GM21717 (cell line): Measurements from ENCODE around the gene ANKHD1.

Experiments
- ATAC-seq: cut with Tn5 transposase; IDR thresholded peaks from one replicate; pipeline ENCODE4 v1.9.1; 2021; ENCODE audit warnings: mild to moderate bottlenecking, moderate library complexity; ENCODE audit not compliant: unreplicated experiment

ANKHD1 gene

DNA sequence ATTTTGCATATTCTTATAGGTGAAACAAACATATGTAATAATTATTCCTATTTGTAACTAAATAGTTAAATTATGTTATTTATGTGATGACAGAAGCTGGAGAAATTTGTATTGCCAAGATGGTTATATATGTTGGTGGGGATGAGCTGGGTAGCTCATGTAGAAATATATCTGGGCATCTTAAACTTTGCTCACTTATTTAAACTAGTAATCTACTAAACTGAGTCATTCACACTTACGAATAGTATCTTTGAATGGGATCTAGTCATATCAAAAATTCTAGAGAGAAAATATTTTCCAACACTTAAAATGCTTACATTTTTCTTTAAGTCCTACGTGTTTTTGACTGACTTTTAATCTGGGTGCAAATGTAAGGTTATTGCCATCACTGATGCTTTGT lies 101.2 kb downstream of the ANKHD1 start:
- no peak for ATAC-seq

DNA sequence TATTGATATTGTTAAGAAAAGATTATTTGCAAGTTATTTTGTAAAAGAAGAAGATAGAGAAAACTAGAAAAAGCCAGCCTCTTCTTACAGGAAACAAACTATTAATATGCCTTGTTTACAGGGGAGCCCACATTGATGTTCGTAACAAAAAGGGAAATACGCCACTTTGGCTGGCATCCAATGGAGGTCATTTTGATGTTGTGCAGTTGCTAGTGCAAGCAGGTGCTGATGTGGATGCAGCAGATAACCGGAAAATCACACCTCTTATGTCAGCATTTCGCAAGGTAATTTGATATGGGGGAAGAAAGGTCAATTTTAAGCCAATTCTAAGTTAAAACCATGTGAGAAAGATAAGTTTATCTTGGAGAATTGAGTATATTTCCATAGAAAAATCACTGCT lies 108.3 kb downstream of the ANKHD1 start:
- ATAC-seq: no peak

DNA sequence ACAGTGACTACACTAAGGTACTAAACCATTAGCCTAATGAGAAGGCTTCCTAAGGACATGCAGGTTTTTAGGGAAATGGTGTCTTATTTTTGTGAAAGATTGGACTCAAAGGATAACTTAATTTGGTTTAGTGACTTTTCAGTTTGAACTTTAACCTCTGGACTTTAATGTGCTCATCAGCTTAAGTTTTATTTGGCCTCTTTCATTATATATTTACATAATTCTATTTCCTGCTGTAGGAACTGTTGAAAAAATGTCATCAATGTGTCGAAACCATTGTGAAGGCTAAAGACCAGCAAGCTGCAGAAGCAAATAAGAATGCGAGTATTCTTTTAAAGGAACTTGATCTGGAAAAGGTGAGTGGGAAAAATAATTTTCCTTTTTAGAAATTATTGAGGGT lies 111.5 kb downstream of the ANKHD1 start:
- ATAC-seq: no peak

DNA sequence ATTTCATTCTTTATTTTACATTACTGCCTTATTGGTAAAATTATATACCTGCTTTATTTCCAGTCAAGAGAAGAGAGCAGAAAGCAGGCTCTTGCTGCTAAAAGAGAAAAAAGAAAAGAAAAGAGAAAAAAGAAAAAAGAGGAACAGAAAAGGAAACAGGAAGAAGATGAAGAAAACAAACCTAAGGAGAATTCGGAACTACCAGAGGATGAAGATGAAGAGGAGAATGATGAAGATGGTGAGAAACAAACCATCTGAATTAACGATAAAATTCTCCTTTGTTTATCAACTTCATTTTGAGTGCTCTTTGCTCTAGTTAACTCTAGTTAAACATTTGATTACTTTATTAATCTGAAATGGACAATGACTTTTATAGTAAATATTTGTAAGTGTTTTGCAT lies 122.4 kb downstream of the ANKHD1 start:
- no peak for ATAC-seq

DNA sequence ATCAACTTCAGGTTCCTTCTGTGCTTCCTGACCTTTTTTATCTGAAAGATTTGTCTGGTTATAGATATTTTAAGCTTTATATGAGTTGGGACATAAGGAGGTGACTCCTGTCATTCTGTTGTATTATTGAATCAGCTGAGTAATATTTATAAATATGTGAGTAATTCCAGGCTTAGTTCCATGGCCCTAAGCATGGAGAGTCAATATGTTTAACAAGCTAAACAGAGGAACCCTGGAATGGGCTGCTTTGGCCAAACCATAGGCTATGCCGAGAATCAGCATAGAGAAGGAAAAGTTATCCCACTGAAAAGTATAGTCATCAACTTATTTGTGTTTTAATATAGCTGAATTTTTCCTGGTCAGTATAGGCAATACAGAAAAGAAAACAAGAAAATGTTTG lies 138.6 kb downstream of the ANKHD1 start:
- no peak for ATAC-seq

DNA sequence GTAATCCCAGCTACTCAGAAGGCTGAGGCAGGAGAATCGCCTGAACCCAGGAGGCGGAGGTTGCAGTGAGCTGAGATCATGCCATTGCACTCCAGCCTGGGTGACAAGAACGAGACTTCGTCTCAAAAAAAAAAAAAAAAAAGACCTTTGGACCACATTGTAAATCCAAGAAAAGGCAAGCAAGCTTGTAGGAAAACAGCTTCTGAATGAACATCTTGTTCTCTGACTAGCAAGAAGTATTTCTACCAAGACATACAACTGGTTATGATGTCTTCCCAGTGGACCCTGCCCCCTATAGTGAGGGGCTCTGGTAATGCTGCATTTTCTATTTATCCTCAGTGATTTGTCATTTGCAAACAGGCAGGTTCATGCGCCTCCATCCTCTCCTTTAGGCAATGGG lies 141.3 kb downstream of the ANKHD1 start:
- no peak for ATAC-seq

DNA sequence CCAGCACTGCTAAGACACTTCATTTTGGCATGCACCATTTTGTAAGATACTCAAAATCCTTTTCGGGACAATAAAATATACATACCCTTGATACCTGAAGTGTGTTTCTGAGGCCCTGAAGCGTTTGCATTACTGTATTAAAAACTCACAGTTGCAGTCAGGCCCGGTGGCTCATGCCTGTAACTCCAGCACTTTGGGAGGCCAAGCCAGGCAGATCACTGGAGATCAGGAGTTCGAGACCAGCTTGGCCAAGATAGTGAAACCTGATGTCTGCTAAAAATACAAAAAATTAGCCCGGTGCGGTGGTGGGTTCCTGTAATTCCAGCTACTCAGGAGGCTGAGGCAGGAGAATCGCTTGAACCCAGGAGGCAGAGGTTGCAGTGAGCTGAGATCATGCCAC lies 143.4 kb downstream of the ANKHD1 start:
- ATAC-seq: no peak

DNA sequence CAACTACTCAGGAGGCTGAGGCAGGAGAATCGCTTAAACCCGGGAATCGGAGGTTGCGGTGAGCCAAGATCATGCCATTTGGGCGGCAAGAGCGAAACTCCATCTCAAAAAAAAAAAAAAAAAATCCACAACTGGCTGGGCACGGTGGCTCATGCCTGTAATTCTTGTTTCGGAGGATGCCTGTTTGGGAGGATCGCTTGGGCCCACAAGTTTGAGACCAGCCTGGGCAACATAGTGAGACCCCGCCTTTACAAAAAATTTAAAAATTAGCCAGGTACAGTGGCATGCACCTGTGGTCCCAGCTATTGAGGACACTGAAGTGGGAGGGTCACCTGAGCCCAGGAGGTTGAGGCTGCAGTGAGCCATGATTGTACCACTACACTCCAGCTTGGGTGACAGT lies 144.0 kb downstream of the ANKHD1 start:
- no peak for ATAC-seq

DNA sequence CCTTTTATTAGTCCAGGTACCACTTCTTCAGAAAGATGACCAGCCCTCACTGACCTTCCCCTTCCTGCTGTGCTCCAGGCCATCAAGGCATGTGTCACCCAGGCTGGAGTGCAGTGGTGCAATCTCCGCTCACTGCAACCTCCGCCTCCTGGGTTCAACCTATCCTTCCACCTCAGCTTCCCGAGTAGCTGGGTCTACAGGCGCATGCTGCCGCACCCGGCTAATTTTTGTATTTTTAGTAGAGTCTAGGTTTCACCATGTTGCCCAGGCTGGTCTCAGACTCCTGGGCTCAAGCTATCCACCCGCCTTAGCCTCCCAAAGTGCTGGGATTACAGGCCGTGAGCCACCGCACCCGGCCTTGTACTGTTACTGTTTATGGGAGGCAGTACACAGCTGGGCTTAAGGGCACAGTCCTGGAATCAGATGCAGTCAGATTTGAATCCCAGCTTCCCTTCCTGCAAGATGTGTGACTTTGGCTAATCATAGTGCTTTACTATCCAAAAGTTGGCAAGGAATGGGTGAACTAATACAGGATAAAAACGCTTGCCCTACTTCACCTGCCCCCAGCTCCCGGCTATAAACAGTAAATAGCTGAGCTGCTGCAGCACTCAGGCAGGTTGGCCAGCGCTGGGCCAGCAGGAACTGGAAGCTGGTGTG lies 145.3 kb downstream of the ANKHD1 start:
- no peak for ATAC-seq

DNA sequence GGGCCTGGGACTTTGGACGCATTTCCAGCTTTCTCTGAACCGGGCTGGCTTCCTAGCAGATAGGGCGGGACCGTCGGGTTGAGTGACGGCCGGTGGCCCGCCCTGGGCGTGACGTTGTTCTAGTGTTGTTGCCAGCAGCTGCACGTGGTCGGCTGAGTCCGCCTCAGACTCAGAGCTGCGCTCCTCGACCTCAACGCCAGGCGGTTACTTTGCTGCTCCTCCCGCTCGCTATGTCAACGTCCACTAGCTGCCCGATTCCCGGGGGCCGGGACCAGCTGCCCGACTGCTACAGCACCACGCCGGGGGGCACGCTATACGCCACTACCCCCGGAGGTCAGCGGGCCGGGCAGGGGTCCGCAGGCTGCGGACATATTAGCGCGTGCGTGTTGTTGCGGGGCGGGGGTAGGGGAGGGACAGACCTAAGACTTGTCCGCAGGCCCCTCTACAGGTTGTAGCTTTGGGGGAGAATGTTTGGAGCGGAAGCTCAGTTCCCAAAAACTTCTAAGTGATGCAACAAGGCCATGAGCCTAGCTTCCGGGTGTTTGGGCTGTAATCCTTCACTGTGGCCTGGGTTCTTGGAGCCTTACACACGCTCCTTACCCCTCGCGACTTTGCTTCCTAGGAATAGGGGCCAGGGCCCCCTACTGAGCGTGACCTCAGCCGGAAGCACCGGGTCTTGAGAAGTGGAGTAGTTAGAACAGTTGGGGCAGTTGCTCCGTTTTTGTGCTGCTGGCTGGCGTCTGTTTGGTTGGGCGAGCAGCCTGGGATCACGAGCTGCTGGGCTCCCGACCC lies 146.1 kb downstream of the ANKHD1 start, which contains the start of gene EIF4EBP3:
EIF4EBP3 (plus strand) TSS at position 155 of the 792 bp plus-strand sequence; CDS start at position 231, 76 bp downstream.
- ATAC-seq: peak; percentile 96

DNA sequence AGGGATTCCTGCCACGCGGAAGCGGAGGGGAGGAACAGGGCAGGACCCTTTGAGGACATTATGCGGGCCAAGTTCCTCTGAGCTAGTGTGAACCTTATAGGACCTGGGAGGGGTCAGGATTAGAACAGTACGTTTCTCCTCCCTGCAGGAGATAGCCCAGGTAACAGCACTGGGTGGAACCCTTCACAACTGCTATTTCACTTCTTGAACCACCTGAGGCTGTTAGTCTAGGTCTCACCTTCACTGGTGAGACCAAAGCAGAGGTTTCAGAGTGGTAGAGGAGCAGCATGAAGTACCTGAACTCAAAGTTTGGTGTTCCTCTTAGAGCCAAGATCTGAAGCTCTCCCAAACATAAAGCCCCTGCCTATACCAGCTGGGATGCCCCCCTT lies 146.7 kb downstream of the ANKHD1 start:
- ATAC-seq: peak; percentile 11

DNA sequence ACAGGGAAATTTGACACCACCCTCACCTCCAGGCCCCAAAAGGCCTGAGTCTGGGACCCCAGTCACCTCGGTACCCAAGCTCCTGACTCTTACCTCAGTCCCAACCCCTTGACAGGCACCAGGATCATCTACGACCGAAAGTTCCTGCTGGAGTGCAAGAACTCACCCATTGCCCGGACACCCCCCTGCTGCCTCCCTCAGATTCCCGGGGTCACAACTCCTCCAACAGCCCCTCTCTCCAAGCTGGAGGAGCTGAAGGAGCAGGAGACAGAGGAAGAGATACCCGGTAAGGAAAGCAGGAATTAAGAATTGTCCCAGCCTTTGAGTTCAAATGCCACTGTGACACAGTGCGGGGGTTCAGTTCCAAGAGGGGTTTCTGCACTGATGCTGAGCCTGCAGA lies 147.2 kb downstream of the ANKHD1 start:
- ATAC-seq: no peak

DNA sequence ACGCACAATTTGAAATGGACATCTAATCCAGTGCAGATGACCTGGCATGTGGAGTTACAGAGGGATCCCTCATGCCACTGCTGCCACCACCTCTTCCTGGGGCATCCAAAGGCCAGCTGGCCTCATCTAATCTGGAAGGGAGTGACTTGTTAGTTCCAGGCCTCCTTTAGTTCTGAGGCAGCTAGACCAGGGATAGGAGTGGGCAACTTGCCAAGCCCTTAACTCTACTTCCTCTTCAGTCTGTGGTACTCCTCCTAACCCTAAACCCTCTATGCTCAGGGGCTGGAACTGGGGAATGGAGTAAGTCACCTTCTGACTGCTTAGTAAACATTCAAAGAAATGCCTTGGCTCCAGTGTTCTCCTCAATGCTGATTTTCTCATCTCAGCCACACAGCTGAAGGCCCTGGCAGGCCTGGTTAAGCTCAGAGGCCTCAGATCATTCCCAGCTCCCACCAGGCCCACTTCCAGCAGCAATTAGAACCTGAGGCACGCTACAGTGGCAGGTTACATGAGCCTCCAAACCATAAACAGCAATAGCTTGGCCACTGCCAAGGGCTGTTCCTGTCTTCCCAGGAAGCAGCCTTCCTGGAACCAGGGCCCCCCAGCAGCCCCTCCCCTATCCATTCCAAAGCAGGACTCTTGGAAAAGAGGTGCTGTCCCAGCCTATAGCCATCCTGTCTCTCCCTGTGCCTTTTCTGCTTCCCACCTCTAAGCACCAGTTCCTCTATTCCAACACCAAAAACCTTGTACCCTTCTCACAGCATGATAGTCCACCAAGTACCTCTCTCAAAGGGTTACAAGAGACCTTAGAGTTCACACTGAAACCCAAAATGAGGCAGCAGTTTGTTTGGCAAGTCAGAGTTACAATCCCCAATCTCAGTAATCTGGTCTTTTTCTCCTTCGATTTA lies 147.9 kb downstream of the ANKHD1 start:
- ATAC-seq: no peak

DNA sequence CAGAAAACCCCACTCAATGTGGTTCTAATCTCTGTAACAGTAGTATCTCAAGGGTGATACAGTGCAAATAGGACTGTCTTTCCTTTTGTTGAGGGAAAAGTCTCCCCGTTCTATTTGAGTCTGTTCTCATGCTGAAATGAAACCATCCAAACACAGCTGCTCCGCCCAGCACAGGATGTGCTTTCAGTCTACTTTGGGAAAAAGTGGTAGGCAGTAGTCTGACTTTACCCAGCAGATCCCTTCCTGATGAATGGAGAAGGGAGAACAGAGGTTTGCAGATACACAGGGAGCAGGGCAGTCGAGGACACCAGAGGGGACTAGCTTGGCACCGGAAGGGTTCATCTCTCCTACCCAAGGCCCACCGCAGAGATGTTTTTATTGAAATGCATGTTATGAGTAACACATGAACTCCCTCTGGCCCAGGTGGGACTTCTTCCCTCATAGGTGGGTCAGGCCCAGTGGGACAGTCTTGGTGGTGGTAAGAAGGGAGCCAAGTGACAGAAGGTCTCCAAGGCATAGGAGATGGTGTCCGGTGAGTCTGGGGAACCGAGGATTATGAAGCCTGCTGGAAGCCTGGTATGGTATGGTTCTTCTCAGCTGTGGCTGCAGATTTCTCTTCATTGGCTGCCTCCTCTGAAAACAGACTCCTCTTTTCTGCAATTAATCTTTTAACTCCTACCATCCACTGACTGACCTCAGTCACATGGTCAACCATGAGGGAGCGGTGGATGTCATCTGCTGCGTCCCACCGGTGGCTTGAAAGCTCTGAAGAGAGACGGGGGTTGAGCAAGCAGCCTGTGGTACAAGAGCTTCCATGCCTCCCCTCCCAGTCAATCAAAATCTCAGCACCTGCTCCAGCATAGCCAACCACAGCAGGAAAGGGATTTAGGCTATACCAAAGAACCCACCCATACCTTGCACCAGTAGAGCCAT lies 148.8 kb downstream of the ANKHD1 start:
- no peak for ATAC-seq

DNA sequence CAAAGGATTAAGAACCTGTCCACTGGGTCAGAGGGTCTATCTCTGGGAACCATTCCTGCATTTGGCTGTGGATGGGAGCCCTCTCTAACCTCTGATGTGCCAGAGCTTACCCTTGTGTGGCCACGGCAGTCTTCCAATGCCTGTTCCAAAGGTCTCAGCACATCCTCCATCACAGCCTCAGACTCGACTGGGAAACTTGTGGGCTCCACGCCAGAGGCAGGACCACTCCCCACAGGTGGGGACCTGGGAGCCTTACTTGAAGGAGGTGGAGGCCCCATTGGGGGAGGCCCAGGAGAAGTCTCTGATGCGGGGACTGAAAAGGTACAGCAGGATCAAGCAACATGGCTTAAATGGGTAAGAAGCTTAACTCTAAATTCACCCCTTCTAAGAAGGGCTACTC lies 150.2 kb downstream of the ANKHD1 start:
- no peak for ATAC-seq

DNA sequence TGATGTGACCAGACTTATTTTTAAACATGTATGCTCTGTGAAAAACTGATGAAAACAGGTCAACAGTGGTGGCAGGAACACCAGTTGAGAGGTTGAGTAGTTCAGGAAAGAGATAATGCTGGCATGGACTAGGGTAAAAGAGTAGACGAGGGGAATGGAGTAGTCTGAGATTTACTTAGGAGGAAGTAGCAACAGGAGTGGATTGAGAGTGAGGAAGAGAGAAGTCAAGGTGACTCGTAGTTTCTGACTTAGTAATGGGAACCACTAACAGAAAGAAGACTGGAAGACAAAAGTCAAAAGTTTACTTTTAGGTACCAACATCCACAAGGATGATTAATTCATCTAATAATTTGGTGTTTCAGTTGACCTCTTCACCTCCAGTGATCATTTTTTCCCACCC lies 152.0 kb downstream of the ANKHD1 start:
- no peak for ATAC-seq

DNA sequence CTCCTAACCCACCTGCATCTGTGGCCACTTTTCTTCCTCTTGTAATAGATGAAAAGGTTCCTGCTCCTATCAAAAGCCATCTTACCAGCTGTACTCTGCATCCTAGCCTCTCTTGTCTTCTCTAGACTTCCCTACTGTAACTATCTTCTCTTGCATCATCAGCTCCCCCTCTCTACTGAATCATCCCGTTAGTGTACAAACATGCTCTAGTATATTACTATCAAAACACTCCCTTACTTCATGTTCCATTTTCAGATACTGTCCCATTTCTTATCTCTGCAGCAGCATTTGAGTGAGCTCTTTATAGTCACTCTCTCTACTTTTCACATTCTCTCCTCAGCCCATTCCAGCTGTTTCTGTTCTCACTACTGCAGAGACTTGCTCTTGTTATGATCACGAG lies 152.8 kb downstream of the ANKHD1 start:
- no peak for ATAC-seq

DNA sequence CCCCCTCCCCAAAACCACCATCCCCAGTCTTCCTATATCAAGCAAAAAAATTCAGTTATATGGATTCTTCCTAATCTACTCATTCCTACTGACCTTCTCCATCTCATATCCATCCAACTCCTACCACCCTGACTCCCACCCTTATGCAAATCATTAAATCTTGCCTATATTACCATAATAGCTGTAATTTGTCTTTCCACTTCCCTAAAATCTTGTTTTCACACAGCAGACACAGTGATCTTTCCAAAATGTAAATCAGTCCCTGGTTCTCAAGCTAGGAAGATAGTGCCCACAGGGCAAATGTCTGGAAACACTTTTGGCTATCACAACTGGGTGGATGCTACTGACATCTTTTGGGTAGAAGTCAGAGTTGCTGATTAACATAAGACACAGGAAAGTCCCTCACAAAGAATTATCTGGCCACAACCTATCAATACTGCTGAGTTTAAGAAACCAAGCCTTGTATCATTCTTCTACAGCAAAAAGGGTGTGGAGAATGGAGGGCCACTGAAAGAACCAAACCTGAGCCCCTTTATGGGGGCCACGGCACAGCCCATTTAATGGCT lies 154.2 kb downstream of the ANKHD1 start:
- ATAC-seq: no peak

DNA sequence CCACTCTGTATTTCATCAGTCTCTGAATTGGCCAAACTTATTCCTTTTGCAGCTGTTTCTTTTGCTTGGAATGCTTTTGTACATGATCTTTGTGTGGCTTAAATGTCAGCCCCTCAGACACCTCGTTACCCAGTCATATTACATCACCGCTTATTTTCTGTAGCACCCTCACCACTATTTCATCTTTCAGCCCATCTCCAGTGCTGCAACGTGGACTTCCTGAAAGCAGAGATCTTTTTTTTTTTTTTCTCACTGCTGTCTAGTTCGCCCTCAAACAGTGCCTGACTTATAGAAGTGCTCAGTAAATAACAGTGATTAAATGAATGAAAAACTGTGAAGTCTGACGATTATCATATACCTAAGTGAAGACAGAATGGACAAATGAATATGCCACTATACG lies 154.8 kb downstream of the ANKHD1 start:
- no peak for ATAC-seq

DNA sequence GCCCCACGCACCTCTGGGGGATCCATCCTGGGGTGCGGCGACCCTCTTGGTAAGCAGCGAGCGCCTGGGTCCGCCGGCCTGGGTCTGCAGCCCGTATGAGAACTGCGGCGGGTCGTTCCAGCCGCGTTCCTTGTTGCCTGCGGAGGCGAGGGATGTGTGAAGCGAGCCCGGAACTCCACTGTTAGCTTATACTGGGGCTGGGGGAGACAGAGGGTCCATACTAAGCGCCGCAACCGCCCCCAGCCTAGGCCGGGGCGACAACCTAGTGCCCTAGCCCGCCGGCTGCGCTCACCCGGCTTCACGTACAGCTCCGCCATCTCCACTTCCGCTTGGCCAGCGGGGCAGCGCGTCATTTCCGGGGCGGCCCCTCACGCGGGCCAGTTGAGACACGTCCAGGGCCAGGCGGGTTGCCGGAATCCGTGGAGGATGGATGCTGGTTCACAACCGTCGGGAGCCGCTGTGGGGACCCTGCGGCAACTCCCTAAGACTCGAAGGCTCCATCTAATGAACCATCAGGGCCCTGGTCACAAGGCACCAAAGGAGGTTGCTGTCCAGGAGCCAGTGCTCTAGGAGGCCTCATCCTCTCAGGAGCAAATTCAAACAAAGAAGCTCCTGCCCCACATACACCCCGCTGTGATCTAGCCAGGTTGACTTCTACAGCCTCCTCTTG lies 155.6 kb downstream of the ANKHD1 start, which contains the start of gene SRA1:
SRA1 (minus strand) TSS at position 338 of the 670 bp plus-strand sequence; CDS start at position 317, 21 bp downstream.
- ATAC-seq: peak; percentile 91
